ENCODE results near the gene WBP2. TPM values are rescaled to one million over a fixed set of nuclear protein-coding genes. Genes with fewer than 3 reads are reported as not detected.

Gene WBP2
- total and polyA plus RNA-seq, 2 of the 13 experiments (the other 11 are each of a cell fraction or from before 2014, with no cell fraction given): 29.2 to 29.5 TPM

DNA sequence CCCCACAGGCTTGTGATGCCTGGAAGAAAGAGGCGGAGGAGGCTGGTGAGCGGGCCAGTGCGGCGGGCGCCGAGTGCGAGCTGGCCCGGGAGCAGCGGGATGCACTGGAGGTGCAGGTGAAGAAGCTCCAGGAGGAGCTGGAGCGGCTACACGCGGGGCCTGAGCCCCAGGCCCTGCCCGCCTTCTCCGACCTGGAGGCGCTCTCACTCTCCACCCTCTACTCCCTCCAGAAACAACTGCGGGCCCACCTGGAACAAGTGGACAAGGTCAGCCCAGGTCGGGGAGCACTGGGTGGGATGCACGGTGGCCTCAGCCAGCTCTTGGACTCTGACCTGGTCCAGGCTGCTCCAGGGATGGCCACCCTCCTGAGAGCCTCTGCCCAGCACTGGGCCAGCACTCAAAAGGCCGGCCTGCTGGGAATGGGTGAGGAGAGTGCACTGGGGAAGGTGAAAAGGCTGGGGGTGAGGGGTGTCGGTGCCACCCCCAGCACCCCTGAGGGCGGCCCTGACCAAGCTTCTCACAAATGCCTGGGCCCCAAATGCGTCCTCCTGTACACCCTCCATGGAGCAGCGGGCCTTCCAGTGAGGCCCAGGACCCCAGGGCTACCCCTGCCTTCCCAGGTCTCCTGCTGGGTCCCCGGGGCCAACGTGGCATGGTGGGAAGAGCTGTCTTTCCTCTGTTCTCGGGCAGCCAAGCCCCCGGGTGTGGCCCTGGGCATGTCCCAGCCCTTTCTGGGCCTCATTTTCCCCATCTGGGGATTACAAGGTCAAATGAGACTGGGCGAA is 31.7 kb downstream of the WBP2 start (continued):
- TF ChIP-seq AGO2 (optimal IDR thresholded peaks at IDR 0.05; ENCODE audit: low read depth, low read length) (peak; percentile 96), ZNF225 (CRISPR knock-in tag; IDR thresholded peaks at IDR 0.05) (no peak), ZNF263 (CRISPR knock-in tag; IDR thresholded peaks at IDR 0.05) (peak; percentile 76), ZSCAN21 (CRISPR knock-in tag; IDR thresholded peaks at IDR 0.05; ENCODE audit: borderline replicate concordance) (no peak; the same call in 1 of the 2 replicates), HNF4A (CRISPR knock-in tag; IDR thresholded peaks at IDR 0.05) (peak; percentile 19; the same call in 1 of the 2 replicates), AGO1 (IDR thresholded peaks at IDR 0.05; ENCODE audit: low read depth, low read length, poor library complexity, severe bottlenecking) (peak; percentile 81), ARHGAP35 (CRISPR knock-in tag; IDR thresholded peaks at IDR 0.05; ENCODE audit: borderline replicate concordance) (no peak), SNAI1 (CRISPR knock-in tag; IDR thresholded peaks at IDR 0.05; ENCODE audit: borderline replicate concordance) (no peak), RELA (CRISPR knock-in tag; IDR thresholded peaks at IDR 0.05) (no peak), RBFOX2 (IDR thresholded peaks at IDR 0.05; ENCODE audit: low read depth, low read length) (peak; percentile 43), ZNF552 (CRISPR knock-in tag; IDR thresholded peaks at IDR 0.05; ENCODE audit: borderline replicate concordance) (no peak), ZMAT3 (CRISPR knock-in tag; conservative IDR thresholded peaks at IDR 0.05) (no peak), RBM39 (IDR thresholded peaks at IDR 0.05; ENCODE audit: low read depth, low read length, poor library complexity, severe bottlenecking) (peak; percentile 28)
- TF ChIP-seq, protein P1, sequence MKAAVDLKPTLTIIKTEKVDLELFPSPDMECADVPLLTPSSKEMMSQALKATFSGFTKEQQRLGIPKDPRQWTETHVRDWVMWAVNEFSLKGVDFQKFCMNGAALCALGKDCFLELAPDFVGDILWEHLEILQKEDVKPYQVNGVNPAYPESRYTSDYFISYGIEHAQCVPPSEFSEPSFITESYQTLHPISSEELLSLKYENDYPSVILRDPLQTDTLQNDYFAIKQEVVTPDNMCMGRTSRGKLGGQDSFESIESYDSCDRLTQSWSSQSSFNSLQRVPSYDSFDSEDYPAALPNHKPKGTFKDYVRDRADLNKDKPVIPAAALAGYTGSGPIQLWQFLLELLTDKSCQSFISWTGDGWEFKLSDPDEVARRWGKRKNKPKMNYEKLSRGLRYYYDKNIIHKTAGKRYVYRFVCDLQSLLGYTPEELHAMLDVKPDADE (CRISPR knock-in tag; IDR thresholded peaks at IDR 0.05): no peak
- TF ChIP-seq, protein P2, sequence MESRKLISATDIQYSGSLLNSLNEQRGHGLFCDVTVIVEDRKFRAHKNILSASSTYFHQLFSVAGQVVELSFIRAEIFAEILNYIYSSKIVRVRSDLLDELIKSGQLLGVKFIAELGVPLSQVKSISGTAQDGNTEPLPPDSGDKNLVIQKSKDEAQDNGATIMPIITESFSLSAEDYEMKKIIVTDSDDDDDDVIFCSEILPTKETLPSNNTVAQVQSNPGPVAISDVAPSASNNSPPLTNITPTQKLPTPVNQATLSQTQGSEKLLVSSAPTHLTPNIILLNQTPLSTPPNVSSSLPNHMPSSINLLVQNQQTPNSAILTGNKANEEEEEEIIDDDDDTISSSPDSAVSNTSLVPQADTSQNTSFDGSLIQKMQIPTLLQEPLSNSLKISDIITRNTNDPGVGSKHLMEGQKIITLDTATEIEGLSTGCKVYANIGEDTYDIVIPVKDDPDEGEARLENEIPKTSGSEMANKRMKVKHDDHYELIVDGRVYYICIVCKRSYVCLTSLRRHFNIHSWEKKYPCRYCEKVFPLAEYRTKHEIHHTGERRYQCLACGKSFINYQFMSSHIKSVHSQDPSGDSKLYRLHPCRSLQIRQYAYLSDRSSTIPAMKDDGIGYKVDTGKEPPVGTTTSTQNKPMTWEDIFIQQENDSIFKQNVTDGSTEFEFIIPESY (CRISPR knock-in tag; IDR thresholded peaks at IDR 0.05): 0 out of 2 replicates have a peak, but pooled peaks have one; percentile 18
- TF ChIP-seq, protein P3, sequence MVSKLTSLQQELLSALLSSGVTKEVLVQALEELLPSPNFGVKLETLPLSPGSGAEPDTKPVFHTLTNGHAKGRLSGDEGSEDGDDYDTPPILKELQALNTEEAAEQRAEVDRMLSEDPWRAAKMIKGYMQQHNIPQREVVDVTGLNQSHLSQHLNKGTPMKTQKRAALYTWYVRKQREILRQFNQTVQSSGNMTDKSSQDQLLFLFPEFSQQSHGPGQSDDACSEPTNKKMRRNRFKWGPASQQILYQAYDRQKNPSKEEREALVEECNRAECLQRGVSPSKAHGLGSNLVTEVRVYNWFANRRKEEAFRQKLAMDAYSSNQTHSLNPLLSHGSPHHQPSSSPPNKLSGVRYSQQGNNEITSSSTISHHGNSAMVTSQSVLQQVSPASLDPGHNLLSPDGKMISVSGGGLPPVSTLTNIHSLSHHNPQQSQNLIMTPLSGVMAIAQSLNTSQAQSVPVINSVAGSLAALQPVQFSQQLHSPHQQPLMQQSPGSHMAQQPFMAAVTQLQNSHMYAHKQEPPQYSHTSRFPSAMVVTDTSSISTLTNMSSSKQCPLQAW (CRISPR knock-in tag; IDR thresholded peaks at IDR 0.05): no peak
- TF ChIP-seq, protein P4, sequence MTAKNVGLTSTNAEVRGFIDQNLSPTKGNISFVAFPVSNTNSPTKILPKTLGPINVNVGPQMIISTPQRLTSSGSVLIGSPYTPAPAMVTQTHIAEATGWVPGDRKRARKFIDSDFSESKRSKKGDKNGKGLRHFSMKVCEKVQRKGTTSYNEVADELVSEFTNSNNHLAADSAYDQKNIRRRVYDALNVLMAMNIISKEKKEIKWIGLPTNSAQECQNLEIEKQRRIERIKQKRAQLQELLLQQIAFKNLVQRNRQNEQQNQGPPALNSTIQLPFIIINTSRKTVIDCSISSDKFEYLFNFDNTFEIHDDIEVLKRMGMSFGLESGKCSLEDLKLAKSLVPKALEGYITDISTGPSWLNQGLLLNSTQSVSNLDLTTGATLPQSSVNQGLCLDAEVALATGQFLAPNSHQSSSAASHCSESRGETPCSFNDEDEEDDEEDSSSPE (CRISPR knock-in tag; IDR thresholded peaks at IDR 0.05): no peak
- TF ChIP-seq, protein P5, sequence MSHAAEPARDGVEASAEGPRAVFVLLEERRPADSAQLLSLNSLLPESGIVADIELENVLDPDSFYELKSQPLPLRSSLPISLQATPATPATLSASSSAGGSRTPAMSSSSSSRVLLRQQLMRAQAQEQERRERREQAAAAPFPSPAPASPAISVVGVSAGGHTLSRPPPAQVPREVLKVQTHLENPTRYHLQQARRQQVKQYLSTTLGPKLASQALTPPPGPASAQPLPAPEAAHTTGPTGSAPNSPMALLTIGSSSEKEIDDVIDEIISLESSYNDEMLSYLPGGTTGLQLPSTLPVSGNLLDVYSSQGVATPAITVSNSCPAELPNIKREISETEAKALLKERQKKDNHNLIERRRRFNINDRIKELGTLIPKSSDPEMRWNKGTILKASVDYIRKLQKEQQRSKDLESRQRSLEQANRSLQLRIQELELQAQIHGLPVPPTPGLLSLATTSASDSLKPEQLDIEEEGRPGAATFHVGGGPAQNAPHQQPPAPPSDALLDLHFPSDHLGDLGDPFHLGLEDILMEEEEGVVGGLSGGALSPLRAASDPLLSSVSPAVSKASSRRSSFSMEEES (CRISPR knock-in tag; IDR thresholded peaks at IDR 0.05): no peak
- TF ChIP-seq, protein P6, sequence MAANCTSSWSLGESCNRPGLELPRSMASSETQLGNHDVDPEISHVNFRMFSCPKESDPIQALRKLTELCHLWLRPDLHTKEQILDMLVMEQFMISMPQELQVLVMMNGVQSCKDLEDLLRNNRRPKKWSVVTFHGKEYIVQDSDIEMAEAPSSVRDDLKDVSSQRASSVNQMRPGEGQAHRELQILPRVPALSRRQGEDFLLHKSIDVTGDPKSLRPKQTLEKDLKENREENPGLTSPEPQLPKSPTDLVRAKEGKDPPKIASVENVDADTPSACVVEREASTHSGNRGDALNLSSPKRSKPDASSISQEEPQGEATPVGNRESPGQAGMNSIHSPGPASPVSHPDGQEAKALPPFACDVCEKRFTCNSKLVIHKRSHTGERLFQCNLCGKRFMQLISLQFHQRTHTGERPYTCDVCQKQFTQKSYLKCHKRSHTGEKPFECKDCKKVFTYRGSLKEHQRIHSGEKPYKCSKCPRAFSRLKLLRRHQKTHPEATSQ (CRISPR knock-in tag; IDR thresholded peaks at IDR 0.05; ENCODE audit: borderline replicate concordance): no peak

Data from HepG2 (cell line).